K562 (cell line): ENCODE measurements around the gene CCDC201.

Source experiments
- BRCA1 ChIP-seq, 2 experiments: fragments of 450-650 bp in 1 of 2; sonication (generic) in 1 of 2; formaldehyde crosslinking in 1 of 2; IDR thresholded peaks; 2 replicates each; pipeline versions ENCODE4 v1.5.0 to v1.6.1; 2017 to 2020; ENCODE audit warnings: mild to moderate bottlenecking in 1 of 2, missing genetic modification reagents in 1 of 2
- GABPA ChIP-seq: fragments of 200-800 bp; sonication (Bioruptor generic); conservative IDR thresholded peaks from 2 replicates; pipeline ENCODE4 v1.6.1; 2016; ENCODE audit warnings: low read depth, missing genetic modification characterization, missing compliant biosample characterization
- HMG20A ChIP-seq: fragments of 450-650 bp; formaldehyde crosslinking; conservative IDR thresholded peaks from 2 replicates; pipeline ENCODE4 v1.4.0; 2020; ENCODE audit warnings: mild to moderate bottlenecking, mixed read lengths
- MAFK ChIP-seq: IDR thresholded peaks from 2 replicates; pipeline ENCODE4 v1.6.1; 2011; ENCODE audit warnings: low read length, improper control_type of control experiment
- RBBP5 ChIP-seq: fragments of 200-600 bp; sonication (generic); IDR thresholded peaks from 2 replicates; pipeline ENCODE4 v1.6.1; 2012; ENCODE audit warnings: borderline replicate concordance, mild to moderate bottlenecking, low read length, control low read depth, inconsistent platforms; ENCODE audit not compliant: insufficient read depth, poor library complexity, severe bottlenecking
- SPI1 ChIP-seq: IDR thresholded peaks from 2 replicates; pipeline ENCODE4 v1.6.1; 2011; ENCODE audit warnings: low read depth, low read length, control low read depth, borderline replicate concordance
- ZNF766 ChIP-seq: fragments of 200-800 bp; sonication (Bioruptor generic); conservative IDR thresholded peaks from 2 replicates; pipeline ENCODE4 v1.6.1; 2016; ENCODE audit warnings: missing genetic modification characterization, missing compliant biosample characterization
- ZZZ3 ChIP-seq: fragments of 450-650 bp; IDR thresholded peaks from 2 replicates; pipeline ENCODE4 v1.6.1; 2016; ENCODE audit warnings: antibody characterized with exemption, mild to moderate bottlenecking, moderate library complexity
- TF ChIP-seq, protein P1 (sequence below): sonication (generic); formaldehyde crosslinking; IDR thresholded peaks from 2 replicates; pipeline ENCODE4 v1.5.0; 2020; ENCODE audit warnings: missing genetic modification reagents
- TF ChIP-seq, protein P2 (sequence below), 3 experiments: IDR thresholded peaks in 2 of 3; conservative IDR thresholded peaks in 1 of 3; 2 replicates each; pipeline ENCODE4 v1.5.1; 2011 to 2012; ENCODE audit warnings: low read length in 3 of 3, mild to moderate bottlenecking in 3 of 3, control low read depth in 2 of 3, improper control_type of control experiment in 1 of 3, inconsistent platforms in 1 of 3, low read depth in 1 of 3, mixed read lengths in 1 of 3, moderate library complexity in 1 of 3; ENCODE audit not compliant: insufficient read depth in 2 of 3

DNA sequence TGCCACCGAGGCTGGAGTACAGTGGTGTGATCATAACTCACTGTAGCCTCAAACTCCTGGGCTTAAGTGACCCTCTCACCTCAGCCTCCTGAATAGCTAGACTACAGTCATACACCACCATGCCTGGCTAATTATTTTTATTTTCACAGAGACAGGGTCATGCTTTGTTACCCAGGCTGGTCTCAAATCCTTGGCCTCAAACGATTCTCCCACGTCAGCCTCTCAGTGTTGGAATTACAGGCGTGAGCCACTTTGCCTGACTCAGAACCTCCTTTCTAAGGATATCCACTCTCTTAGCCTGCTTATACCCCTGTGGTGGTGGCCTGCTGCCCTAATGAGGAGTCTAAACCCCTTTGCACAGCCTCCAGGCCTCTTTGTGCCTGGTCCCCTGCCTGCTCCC, 11.3 kb upstream of the CCDC201 start:
- TF ChIP-seq, protein P1, sequence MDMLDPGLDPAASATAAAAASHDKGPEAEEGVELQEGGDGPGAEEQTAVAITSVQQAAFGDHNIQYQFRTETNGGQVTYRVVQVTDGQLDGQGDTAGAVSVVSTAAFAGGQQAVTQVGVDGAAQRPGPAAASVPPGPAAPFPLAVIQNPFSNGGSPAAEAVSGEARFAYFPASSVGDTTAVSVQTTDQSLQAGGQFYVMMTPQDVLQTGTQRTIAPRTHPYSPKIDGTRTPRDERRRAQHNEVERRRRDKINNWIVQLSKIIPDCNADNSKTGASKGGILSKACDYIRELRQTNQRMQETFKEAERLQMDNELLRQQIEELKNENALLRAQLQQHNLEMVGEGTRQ (CRISPR knock-in tag), result no peak
- TF ChIP-seq BRCA1 (IDR thresholded peaks at IDR 0.05), result no peak
- no peak for TF ChIP-seq BRCA1 (CRISPR knock-in tag; IDR thresholded peaks at IDR 0.05)
- no peak for TF ChIP-seq HMG20A
- TF ChIP-seq, protein P2, sequence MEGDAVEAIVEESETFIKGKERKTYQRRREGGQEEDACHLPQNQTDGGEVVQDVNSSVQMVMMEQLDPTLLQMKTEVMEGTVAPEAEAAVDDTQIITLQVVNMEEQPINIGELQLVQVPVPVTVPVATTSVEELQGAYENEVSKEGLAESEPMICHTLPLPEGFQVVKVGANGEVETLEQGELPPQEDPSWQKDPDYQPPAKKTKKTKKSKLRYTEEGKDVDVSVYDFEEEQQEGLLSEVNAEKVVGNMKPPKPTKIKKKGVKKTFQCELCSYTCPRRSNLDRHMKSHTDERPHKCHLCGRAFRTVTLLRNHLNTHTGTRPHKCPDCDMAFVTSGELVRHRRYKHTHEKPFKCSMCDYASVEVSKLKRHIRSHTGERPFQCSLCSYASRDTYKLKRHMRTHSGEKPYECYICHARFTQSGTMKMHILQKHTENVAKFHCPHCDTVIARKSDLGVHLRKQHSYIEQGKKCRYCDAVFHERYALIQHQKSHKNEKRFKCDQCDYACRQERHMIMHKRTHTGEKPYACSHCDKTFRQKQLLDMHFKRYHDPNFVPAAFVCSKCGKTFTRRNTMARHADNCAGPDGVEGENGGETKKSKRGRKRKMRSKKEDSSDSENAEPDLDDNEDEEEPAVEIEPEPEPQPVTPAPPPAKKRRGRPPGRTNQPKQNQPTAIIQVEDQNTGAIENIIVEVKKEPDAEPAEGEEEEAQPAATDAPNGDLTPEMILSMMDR (IDR thresholded peaks at IDR 0.05 in 2 of 3, conservative IDR thresholded peaks at IDR 0.05 in 1 of 3; ENCODE audit: insufficient read depth in 2 of 3, low read depth in 1 of 3, low read length in 3 of 3), result no peak
- no peak for TF ChIP-seq RBBP5
- TF ChIP-seq SPI1, result no peak
- no peak for TF ChIP-seq GABPA (tag)
- no peak for TF ChIP-seq ZNF766
- TF ChIP-seq ZZZ3, result no peak
- no peak for TF ChIP-seq MAFK
